ENCODE measurements around the gene C19orf44. TPM values are rescaled to one million over a fixed set of nuclear protein-coding genes. Genes with fewer than 3 reads are reported as not detected.

C19orf44 gene
- total RNA-seq, 1 donor from 2014 or later, result 4.6 TPM

GRCh38 chr19:16524991-16525734, 29.0 kb downstream of the C19orf44 start:
- TF ChIP-seq CTCF (conservative IDR thresholded peaks at IDR 0.05; ENCODE audit: low read depth, low read length), result no peak
- no peak overlapping the region for H3K4me3 ChIP-seq (ENCODE audit: low read depth, low read length)
- no peak for DNase-seq (ENCODE audit: low read depth)

GRCh38 chr19:16525751-16526481, 29.7 kb downstream of the C19orf44 start:
- no peak overlapping the region for H3K4me3 ChIP-seq (ENCODE audit: low read depth, low read length)
- no peak for DNase-seq (ENCODE audit: low read depth)
- no peak for TF ChIP-seq CTCF (conservative IDR thresholded peaks at IDR 0.05; ENCODE audit: low read depth, low read length)

GRCh38 chr19:16527334-16527935, 31.2 kb downstream of the C19orf44 start:
- no peak overlapping the region for H3K4me3 ChIP-seq (ENCODE audit: low read depth, low read length)
- DNase-seq (ENCODE audit: low read depth), result no peak
- TF ChIP-seq CTCF (conservative IDR thresholded peaks at IDR 0.05; ENCODE audit: low read depth, low read length), result no peak

GRCh38 chr19:16527971-16528521, 31.9 kb downstream of the C19orf44 start:
- peak; percentile 61 for TF ChIP-seq CTCF (conservative IDR thresholded peaks at IDR 0.05; ENCODE audit: low read depth, low read length)
- no peak for DNase-seq (ENCODE audit: low read depth)
- no peak overlapping the region for H3K4me3 ChIP-seq (ENCODE audit: low read depth, low read length)

GRCh38 chr19:16529466-16530144, 33.4 kb downstream of the C19orf44 start:
- no peak for TF ChIP-seq CTCF (conservative IDR thresholded peaks at IDR 0.05; ENCODE audit: low read depth, low read length)
- no peak overlapping the region for H3K4me3 ChIP-seq (ENCODE audit: low read depth, low read length)
- DNase-seq (ENCODE audit: low read depth), result no peak

GRCh38 chr19:16530540-16531379, 34.6 kb downstream of the C19orf44 start:
- no peak overlapping the region for H3K4me3 ChIP-seq (ENCODE audit: low read depth, low read length)
- DNase-seq (ENCODE audit: low read depth), result no peak
- TF ChIP-seq CTCF (conservative IDR thresholded peaks at IDR 0.05; ENCODE audit: low read depth, low read length), result no peak
